ENCODE data around the gene KDSR.

GRCh38 chr18:63399300-63399699, 32.3 kb upstream of the KDSR start:
- TF ChIP-seq POLR2AphosphoS5 (IDR thresholded peaks at IDR 0.05; ENCODE audit: low read depth): no peak
- no peak for TF ChIP-seq CTCF (IDR thresholded peaks at IDR 0.05; ENCODE audit: insufficient read depth, low read length)
- TF ChIP-seq REST (IDR thresholded peaks at IDR 0.05; ENCODE audit: insufficient replicate concordance, low read depth): no peak

Data from HL-60 (cell line).